ENCODE measurements around the gene ESCO1.

DNA sequence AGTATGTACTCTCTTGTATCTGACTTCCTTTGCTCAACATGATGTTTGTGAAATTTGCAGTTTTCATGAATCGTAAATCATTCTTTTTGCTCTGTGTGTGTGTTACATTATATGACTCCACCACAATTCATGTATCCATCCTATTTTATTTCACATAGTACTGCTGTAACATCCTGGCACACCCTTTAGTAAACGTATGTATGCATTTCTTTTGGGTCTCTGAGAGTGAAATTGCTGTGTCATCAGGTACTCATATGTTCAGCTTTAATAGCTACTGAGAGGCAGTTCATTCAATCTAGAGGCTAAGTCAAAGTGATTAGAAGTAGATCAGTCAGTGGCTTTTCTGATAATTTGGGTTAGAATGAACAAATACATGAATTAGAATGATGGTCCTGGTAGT, 118.8 kb downstream of the ESCO1 start:
- TF ChIP-seq POLR2A (IDR thresholded peaks at IDR 0.05): no peak
- TF ChIP-seq, protein P1, sequence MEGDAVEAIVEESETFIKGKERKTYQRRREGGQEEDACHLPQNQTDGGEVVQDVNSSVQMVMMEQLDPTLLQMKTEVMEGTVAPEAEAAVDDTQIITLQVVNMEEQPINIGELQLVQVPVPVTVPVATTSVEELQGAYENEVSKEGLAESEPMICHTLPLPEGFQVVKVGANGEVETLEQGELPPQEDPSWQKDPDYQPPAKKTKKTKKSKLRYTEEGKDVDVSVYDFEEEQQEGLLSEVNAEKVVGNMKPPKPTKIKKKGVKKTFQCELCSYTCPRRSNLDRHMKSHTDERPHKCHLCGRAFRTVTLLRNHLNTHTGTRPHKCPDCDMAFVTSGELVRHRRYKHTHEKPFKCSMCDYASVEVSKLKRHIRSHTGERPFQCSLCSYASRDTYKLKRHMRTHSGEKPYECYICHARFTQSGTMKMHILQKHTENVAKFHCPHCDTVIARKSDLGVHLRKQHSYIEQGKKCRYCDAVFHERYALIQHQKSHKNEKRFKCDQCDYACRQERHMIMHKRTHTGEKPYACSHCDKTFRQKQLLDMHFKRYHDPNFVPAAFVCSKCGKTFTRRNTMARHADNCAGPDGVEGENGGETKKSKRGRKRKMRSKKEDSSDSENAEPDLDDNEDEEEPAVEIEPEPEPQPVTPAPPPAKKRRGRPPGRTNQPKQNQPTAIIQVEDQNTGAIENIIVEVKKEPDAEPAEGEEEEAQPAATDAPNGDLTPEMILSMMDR (IDR thresholded peaks at IDR 0.05): no peak
